Stomach (tissue), 4 donors: ENCODE results near the gene NKAIN2.

Source experiments
- CTCF ChIP-seq, 7 experiments: fragments of 450-650 bp in 4 of 7; fragments of 200-600 bp in 3 of 7; sonication (generic) in 3 of 7; IDR thresholded peaks; one replicate each; pipeline ENCODE4 v1.5.1; 2016 to 2019; ENCODE audit warnings: antibody characterized with exemption in 7 of 7, control low read depth in 2 of 7, mild to moderate bottlenecking in 1 of 7
- EP300 ChIP-seq: sonication (generic); formaldehyde crosslinking; IDR thresholded peaks from one replicate; pipeline ENCODE4 v1.6.1; 2017; ENCODE audit warnings: antibody characterized with exemption
- POLR2A ChIP-seq, 4 donors: fragments of 450-650 bp; IDR thresholded peaks; one replicate each; pipeline ENCODE4 v1.6.1; 2016; ENCODE audit warnings: antibody characterized with exemption in 4 of 4, control low read depth in 2 of 4, mild to moderate bottlenecking in 1 of 4, moderate library complexity in 1 of 4
- POLR2AphosphoS5 ChIP-seq, 3 donors: sonication (generic); formaldehyde crosslinking; IDR thresholded peaks; one replicate each; pipeline ENCODE4 v1.6.1; 2016; ENCODE audit warnings: antibody characterized with exemption in 3 of 3

- TF ChIP-seq EP300 (no peak), CTCF (IDR thresholded peaks at IDR 0.05) (no peak), POLR2AphosphoS5 (IDR thresholded peaks at IDR 0.05) (no peak), POLR2A (IDR thresholded peaks at IDR 0.05) (no peak)
These were observed 136.9 kb downstream of the NKAIN2 start for GRCh38 chr6:123940551-123940950.
